ENCODE results near the gene AFF3. TPM values are rescaled to one million over a fixed set of nuclear protein-coding genes. Genes with fewer than 3 reads are reported as not detected.

Gene AFF3
- total and polyA plus RNA-seq, 2 experiments from 2014 or later: 7.3 to 7.8 TPM

DNA sequence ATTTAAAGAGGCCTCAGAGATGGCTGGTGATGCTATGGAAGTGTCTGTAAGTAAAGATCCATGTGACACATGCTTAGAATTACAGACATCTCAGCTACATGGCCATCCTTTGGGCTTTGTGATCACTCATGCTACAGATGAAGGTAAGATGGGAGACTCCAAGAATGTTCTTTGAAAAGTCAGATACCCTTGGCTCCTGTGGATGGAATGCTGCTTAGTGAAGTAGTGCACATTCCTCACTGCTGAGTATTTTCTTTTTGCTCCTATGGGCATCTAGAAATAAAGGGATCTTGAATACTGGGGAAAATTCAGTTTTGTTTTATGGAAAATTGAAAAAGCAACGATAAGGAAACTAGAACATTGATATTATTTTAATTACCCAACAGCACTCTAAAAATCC is 597.3 kb downstream of the AFF3 start:
- H3K27me3 ChIP-seq: no peaks in the 10 kb centered on the region
- no peak overlapping the region for H3K27ac ChIP-seq
- no peak overlapping the region for H3K4me3 ChIP-seq
- H4K20me1 ChIP-seq (ENCODE audit: insufficient read depth, poor library complexity, severe bottlenecking): no peaks in the 10 kb centered on the region
- TF ChIP-seq, protein P1, sequence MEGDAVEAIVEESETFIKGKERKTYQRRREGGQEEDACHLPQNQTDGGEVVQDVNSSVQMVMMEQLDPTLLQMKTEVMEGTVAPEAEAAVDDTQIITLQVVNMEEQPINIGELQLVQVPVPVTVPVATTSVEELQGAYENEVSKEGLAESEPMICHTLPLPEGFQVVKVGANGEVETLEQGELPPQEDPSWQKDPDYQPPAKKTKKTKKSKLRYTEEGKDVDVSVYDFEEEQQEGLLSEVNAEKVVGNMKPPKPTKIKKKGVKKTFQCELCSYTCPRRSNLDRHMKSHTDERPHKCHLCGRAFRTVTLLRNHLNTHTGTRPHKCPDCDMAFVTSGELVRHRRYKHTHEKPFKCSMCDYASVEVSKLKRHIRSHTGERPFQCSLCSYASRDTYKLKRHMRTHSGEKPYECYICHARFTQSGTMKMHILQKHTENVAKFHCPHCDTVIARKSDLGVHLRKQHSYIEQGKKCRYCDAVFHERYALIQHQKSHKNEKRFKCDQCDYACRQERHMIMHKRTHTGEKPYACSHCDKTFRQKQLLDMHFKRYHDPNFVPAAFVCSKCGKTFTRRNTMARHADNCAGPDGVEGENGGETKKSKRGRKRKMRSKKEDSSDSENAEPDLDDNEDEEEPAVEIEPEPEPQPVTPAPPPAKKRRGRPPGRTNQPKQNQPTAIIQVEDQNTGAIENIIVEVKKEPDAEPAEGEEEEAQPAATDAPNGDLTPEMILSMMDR (IDR thresholded peaks at IDR 0.05; ENCODE audit: poor library complexity): no peak
- TF ChIP-seq EZH2 (IDR thresholded peaks at IDR 0.05; ENCODE audit: borderline replicate concordance) (no peak), EZH2phosphoT487 (IDR thresholded peaks at IDR 0.05; ENCODE audit: low read depth, severe bottlenecking, unreplicated experiment) (no peak)
- H3K4me2 ChIP-seq: no peak overlapping the region
- no peaks in the 10 kb centered on the region for H3K79me2 ChIP-seq
- no peaks in the 10 kb centered on the region for H3K9me2 ChIP-seq (replicated peaks; ENCODE audit: insufficient read depth)
- no peak overlapping the region for H2AFZ ChIP-seq
- DNase-seq (ENCODE audit: low spot score): no peak
- no peaks in the 10 kb centered on the region for H3K9me3 ChIP-seq (ENCODE audit: low read depth)
- WGBS (ENCODE audit: low lambda C conversion rate, missing lambda C conversion rate): 86% methylated on average over 1 of the region's 1 CpG
- H3K36me3 ChIP-seq (replicated peaks; ENCODE audit: insufficient read depth, low read depth): no peaks in the 10 kb centered on the region
- no peaks in the 10 kb centered on the region for H3K4me1 ChIP-seq (ENCODE audit: insufficient read depth)

DNA sequence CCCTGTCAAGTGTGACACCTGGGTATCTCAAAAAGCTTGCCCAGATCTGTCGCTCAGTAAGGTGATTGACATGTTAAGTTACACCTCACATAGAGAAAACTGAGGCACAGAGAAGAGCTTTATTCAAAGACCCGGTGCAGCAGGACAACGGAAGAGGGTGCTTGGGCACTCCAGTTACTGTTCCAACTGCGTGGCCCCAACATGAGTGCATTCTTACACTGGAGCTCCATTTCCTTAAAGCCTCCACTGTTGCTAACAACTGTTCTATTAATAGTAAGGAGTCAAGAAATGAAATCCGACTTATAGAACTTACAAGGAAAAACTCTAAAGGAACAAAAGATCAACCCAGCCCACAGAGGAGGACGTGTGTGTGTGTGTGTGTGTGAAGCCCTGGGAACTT is 597.8 kb downstream of the AFF3 start:
- Histone ChIP-seq H3K4me3 (no peak overlapping the region), H3K36me3 (replicated peaks; ENCODE audit: insufficient read depth, low read depth) (no peaks in the 10 kb centered on the region), H3K4me1 (ENCODE audit: insufficient read depth) (no peaks in the 10 kb centered on the region), H2AFZ (no peak overlapping the region), H3K27me3 (no peaks in the 10 kb centered on the region), H3K9me2 (replicated peaks; ENCODE audit: insufficient read depth) (no peaks in the 10 kb centered on the region), H3K9me3 (ENCODE audit: low read depth) (no peaks in the 10 kb centered on the region), H3K79me2 (no peaks in the 10 kb centered on the region), H3K27ac (no peak overlapping the region), H4K20me1 (ENCODE audit: insufficient read depth, poor library complexity, severe bottlenecking) (no peaks in the 10 kb centered on the region), H3K4me2 (no peak overlapping the region)
- TF ChIP-seq, protein P1 (IDR thresholded peaks at IDR 0.05; ENCODE audit: poor library complexity): no peak
- no peak for TF ChIP-seq EZH2 (IDR thresholded peaks at IDR 0.05; ENCODE audit: borderline replicate concordance)
- TF ChIP-seq EZH2phosphoT487 (IDR thresholded peaks at IDR 0.05; ENCODE audit: low read depth, severe bottlenecking, unreplicated experiment): no peak
- DNase-seq (ENCODE audit: low spot score): no peak
- WGBS (ENCODE audit: low lambda C conversion rate, missing lambda C conversion rate): 93% methylated on average over 6 of the region's 6 CpGs

DNA sequence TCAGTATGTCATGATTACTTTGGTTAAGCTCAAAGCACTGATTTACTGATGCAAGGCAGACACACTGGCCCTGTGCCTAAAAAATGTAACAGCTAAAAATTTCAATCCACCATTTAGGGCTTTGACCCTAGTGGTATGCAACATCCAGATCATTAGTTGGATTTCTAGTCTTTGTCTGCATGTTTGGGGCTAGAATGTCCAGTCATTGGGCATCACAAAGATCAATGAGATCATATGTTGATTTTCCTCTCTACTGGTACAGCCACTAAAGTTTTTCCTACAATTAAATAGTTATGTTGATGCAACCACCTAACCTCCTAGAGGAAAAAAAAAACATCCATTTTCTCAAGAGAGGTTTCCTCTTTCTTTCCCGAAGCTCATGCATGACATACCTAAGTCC is 599.1 kb downstream of the AFF3 start:
- Histone ChIP-seq H2AFZ (no peak overlapping the region), H4K20me1 (ENCODE audit: insufficient read depth, poor library complexity, severe bottlenecking) (no peaks in the 10 kb centered on the region), H3K27me3 (no peaks in the 10 kb centered on the region), H3K27ac (no peak overlapping the region), H3K4me3 (no peak overlapping the region), H3K36me3 (replicated peaks; ENCODE audit: insufficient read depth, low read depth) (no peaks in the 10 kb centered on the region), H3K79me2 (no peaks in the 10 kb centered on the region), H3K4me1 (ENCODE audit: insufficient read depth) (no peaks in the 10 kb centered on the region), H3K9me3 (ENCODE audit: low read depth) (no peaks in the 10 kb centered on the region), H3K9me2 (replicated peaks; ENCODE audit: insufficient read depth) (no peaks in the 10 kb centered on the region), H3K4me2 (no peak overlapping the region)
- TF ChIP-seq, protein P1 (IDR thresholded peaks at IDR 0.05; ENCODE audit: poor library complexity): no peak
- TF ChIP-seq EZH2phosphoT487 (IDR thresholded peaks at IDR 0.05; ENCODE audit: low read depth, severe bottlenecking, unreplicated experiment) (no peak), EZH2 (IDR thresholded peaks at IDR 0.05; ENCODE audit: borderline replicate concordance) (no peak)
- 90% methylated on average over 1 of the region's 1 CpG for WGBS (ENCODE audit: low lambda C conversion rate, missing lambda C conversion rate)
- DNase-seq (ENCODE audit: low spot score): no peak

All from hepatocyte (in vitro differentiated cells).